ENCODE data around the gene FBXW9. TPM values are rescaled to one million over a fixed set of nuclear protein-coding genes. Genes with fewer than 3 reads are reported as not detected.

FBXW9 gene
- total and polyA plus RNA-seq, 2 of the 4 experiments (the other 2 are of a cell fraction), result 9.5 to 14.2 TPM

- dilution Hi-C loops (cut with HindIII; ENCODE audit: low sequenced_read_pairs, unreplicated experiment) (no loop called here), in situ Hi-C loops (cut with MboI; ENCODE audit: low sequenced_read_pairs) (no loop called here), intact Hi-C loops (cut with micrococcal nuclease) (no loop called here)
- H3K4ac ChIP-seq (ENCODE audit: low read depth, low read length), result peak within 1 kb of the TSS; percentile 88
- peak within 1 kb of the TSS; percentile 74 for H4K91ac ChIP-seq (ENCODE audit: insufficient read depth, low read depth, low read length)
- 1% methylated on average over 33 of the region's 68 CpGs; no CpG with 5 or more reads in 1 of the 2 experiments for WGBS, 2 experiments (ENCODE audit: extremely low coverage in 2 of 2, insufficient read length in 1 of 2)
- H2BK20ac ChIP-seq (ENCODE audit: low read depth, low read length), result no peak within 1 kb of the TSS
- ATAC-seq (ENCODE audit: low read depth), result peak; percentile 91
- peak within 1 kb of the TSS; percentile 36 for H4K5ac ChIP-seq (ENCODE audit: low read depth, low read length)
- no peaks in the 10 kb centered on the region for H3K27me3 ChIP-seq (ENCODE audit: control insufficient read depth, insufficient read depth, low read length)
- H2AK5ac ChIP-seq (ENCODE audit: low read depth, low read length), result peak within 1 kb of the TSS; percentile 82; the same call in 1 of the 2 replicates
- H3K9ac ChIP-seq (ENCODE audit: low read depth, low read length), result peak within 1 kb of the TSS; percentile 54
- peak within 1 kb of the TSS; percentile 51 for H3K4me2 ChIP-seq (ENCODE audit: low read depth, low read length)
- peak within 1 kb of the TSS; percentile 61 for H3K27ac ChIP-seq (ENCODE audit: insufficient read depth, low read length)
- POLR2A ChIA-PET (ENCODE audit: unreplicated experiment), result interaction anchor here (0.6 to 0.7 kb wide), 2 partner anchors 10 to 32 kb away, joined by 4 to 6 read pairs; no protein-coding TSS in a partner anchor
- H2AK9ac ChIP-seq (replicated peaks; ENCODE audit: low read depth, low read length, poor library complexity), result peak within 1 kb of the TSS; percentile 99
- peak within 1 kb of the TSS; percentile 65 for H2BK5ac ChIP-seq (ENCODE audit: low read depth, low read length, poor library complexity, severe bottlenecking)
- H3K4me3 ChIP-seq (ENCODE audit: insufficient read depth, low read depth, low read length), result peak within 1 kb of the TSS; percentile 67
- no peaks in the 10 kb centered on the region for H3K9me3 ChIP-seq (ENCODE audit: control insufficient read depth, insufficient read depth, low read length)
- TSS peak; percentile 68 for BruUV-seq (replicated peaks)
- CTCF ChIA-PET, result no interaction called here
- peak; percentile 98 for DNase-seq
- peaks cover 9% of the 10 kb centered on the region for H4K20me1 ChIP-seq (ENCODE audit: insufficient read depth, low read length)
- peak within 1 kb of the TSS; percentile 59; the same call in 1 of the 2 replicates for H3K56ac ChIP-seq (ENCODE audit: extremely low read depth, insufficient read depth, low read length)
- peaks cover 10 to 26% of the 10 kb centered on the region in 2 experiments; a peak in 3 of 4 replicates for H3K79me1 ChIP-seq (ENCODE audit: low read depth in 1 of 2, low read length in 2 of 2)
- peak within 1 kb of the TSS; percentile 24; the same call in 1 of the 2 replicates for H2BK120ac ChIP-seq (ENCODE audit: low read depth, low read length)
- peak within 1 kb of the TSS; percentile 55 to 88 for H4K8ac ChIP-seq (ENCODE audit: low read depth in 2 of 2, low read length in 2 of 2)
- H2BK15ac ChIP-seq (ENCODE audit: low read depth, low read length), result no peak within 1 kb of the TSS
- peaks cover 27% of the 10 kb centered on the region for H3K36me3 ChIP-seq (ENCODE audit: control insufficient read depth, insufficient read depth, low read length)
- no peak within 1 kb of the TSS; the same call in 1 of the 2 replicates for H3K18ac ChIP-seq (ENCODE audit: low read depth, low read length)
- H3K4me1 ChIP-seq (ENCODE audit: control insufficient read depth, insufficient read depth, low read length), result no peaks in the 10 kb centered on the region
- peaks cover 7% of the 10 kb centered on the region; the same call in 1 of the 2 replicates for H3K9me1 ChIP-seq (ENCODE audit: insufficient read depth, low read length)
- H3K23ac ChIP-seq (ENCODE audit: low read depth, low read length), result peak within 1 kb of the TSS; percentile 80
- H3K14ac ChIP-seq (replicated peaks; ENCODE audit: low read depth, low read length), result peak within 1 kb of the TSS; percentile 91
- TF ChIP-seq BHLHE40 (IDR thresholded peaks at IDR 0.05; ENCODE audit: low read depth, low read length) (peak; percentile 79), POLR2A (IDR thresholded peaks at IDR 0.05; ENCODE audit: low read depth, low read length) (peak; percentile 90), CEBPB (IDR thresholded peaks at IDR 0.05; ENCODE audit: low read depth, low read length) (peak; percentile 97), CTCF (conservative IDR thresholded peaks at IDR 0.05; ENCODE audit: low read depth, low read length) (no peak), RCOR1 (IDR thresholded peaks at IDR 0.05; ENCODE audit: insufficient replicate concordance, low read length) (no peak), FOS (IDR thresholded peaks at IDR 0.05; ENCODE audit: low read depth, low read length) (no peak), MAFK (IDR thresholded peaks at IDR 0.05; ENCODE audit: low read depth, low read length) (no peak), ELK1 (IDR thresholded peaks at IDR 0.05; ENCODE audit: borderline replicate concordance, low read depth, low read length) (peak; percentile 46; the same call in 1 of the 2 replicates), MXI1 (IDR thresholded peaks at IDR 0.05; ENCODE audit: borderline replicate concordance, low read depth, low read length) (peak; percentile 56)
- TF ChIP-seq, protein P1, sequence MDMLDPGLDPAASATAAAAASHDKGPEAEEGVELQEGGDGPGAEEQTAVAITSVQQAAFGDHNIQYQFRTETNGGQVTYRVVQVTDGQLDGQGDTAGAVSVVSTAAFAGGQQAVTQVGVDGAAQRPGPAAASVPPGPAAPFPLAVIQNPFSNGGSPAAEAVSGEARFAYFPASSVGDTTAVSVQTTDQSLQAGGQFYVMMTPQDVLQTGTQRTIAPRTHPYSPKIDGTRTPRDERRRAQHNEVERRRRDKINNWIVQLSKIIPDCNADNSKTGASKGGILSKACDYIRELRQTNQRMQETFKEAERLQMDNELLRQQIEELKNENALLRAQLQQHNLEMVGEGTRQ (IDR thresholded peaks at IDR 0.05; ENCODE audit: low read depth, low read length), result peak; percentile 96
- H2AFZ ChIP-seq (replicated peaks; ENCODE audit: low read length, poor library complexity), result peak within 1 kb of the TSS; percentile 95
Observed at GRCh38 chr19:12681074-12681987, 15.1 kb downstream of the FBXW9 start, which contains the start of gene DHPS. TSS of gene DHPS (minus strand) at chr19:12681880. CDS start at chr19:12681766, 114 bp downstream.

Data from IMR-90 (cell line).